ENCODE measurements around the gene AP4M1.

GRCh38 chr7:100101016-100101862 is at the start of gene AP4M1, which contains the start of gene MCM7:
- TF ChIP-seq CTCF (conservative IDR thresholded peaks at IDR 0.05; ENCODE audit: low read depth, low read length): no peak
- no peak for TF ChIP-seq EZH2 (IDR thresholded peaks at IDR 0.05; ENCODE audit: borderline replicate concordance, low read depth, low read length, poor library complexity, severe bottlenecking)
